H1 (cell line): ENCODE results near the gene SRSF8. TPM values are rescaled to one million over a fixed set of nuclear protein-coding genes. Genes with fewer than 3 reads are reported as not detected.

Experiments used
- CTCF ChIA-PET: fragments of 300-600 bp; sonication (Branson Sonifier 250); formaldehyde crosslinking; loops from one replicate; lab custom pipeline; 2021; ENCODE audit not compliant: partially characterized antibody; lab: Charles Lee
- POLR2A ChIA-PET: fragments of 300-600 bp; sonication (Branson Sonifier 250); formaldehyde crosslinking; loops from one replicate; lab custom pipeline; 2021; ENCODE audit warnings: inconsistent platforms; ENCODE audit not compliant: partially characterized antibody; lab: Charles Lee
- DNase-seq, 2 experiments: peaks; one replicate each; pipeline versions ENCODE4 v3.0.0 to v3.0.0-alpha.2; 2010 to 2022; ENCODE audit warnings: low spot score in 2 of 2, low read depth in 1 of 2, mixed read lengths in 1 of 2
- FAIRE-seq: peaks from 2 replicates; lab custom pipeline; 2011; peaks lifted over from hg19 to GRCh38; lab: Jason Lieb, UNC
- H2AFZ ChIP-seq: 2 replicates; pipeline ENCODE4 v1.8.1; 2012; ENCODE audit warnings: low read length, inconsistent platforms
- H2AK5ac ChIP-seq: 2 replicates; pipeline ENCODE4 v1.6.1; 2013; ENCODE audit warnings: low read depth, low read length
- H2BK120ac ChIP-seq: replicated peaks from 2 replicates; pipeline ENCODE3; 2013; ENCODE audit warnings: low read depth, low read length, inconsistent platforms
- H2BK12ac ChIP-seq: 2 replicates; pipeline ENCODE4 v1.6.1; 2013; ENCODE audit warnings: low read depth, low read length
- H2BK15ac ChIP-seq: 2 replicates; pipeline ENCODE4 v1.6.1; 2013; ENCODE audit warnings: low read length
- H2BK20ac ChIP-seq: 2 replicates; pipeline ENCODE4 v1.6.1; 2013; ENCODE audit warnings: low read length
- H2BK5ac ChIP-seq: 2 replicates; pipeline ENCODE4 v1.6.1; 2013; ENCODE audit warnings: low read depth, low read length
- H3K14ac ChIP-seq: 2 replicates; pipeline ENCODE4 v1.6.1; 2013; ENCODE audit warnings: inconsistent platforms; ENCODE audit not compliant: insufficient read length
- H3K18ac ChIP-seq: 2 replicates; pipeline ENCODE4 v1.6.1; 2013; ENCODE audit warnings: low read length; ENCODE audit errors: extremely low read depth
- H3K23ac ChIP-seq: 2 replicates; pipeline ENCODE4 v1.6.1; 2013; ENCODE audit warnings: inconsistent platforms; ENCODE audit not compliant: insufficient read length
- H3K23me2 ChIP-seq: 2 replicates; pipeline ENCODE4 v1.6.1; 2013; ENCODE audit warnings: low read depth, low read length
- H3K27ac ChIP-seq: 2 replicates; pipeline ENCODE4 v1.6.1; 2011; ENCODE audit warnings: low read depth, low read length, inconsistent platforms
- H3K27me3 ChIP-seq, 4 experiments: replicated peaks in 1 of 4; 1 replicate in 1 of 4; 2 replicates in 3 of 4; pipeline versions ENCODE4 v1.6.1 to v1.8.1; 2011 to 2013; ENCODE audit warnings: low read length in 3 of 4, mild to moderate bottlenecking in 3 of 4, inconsistent platforms in 2 of 4, mixed read lengths in 2 of 4, moderate library complexity in 1 of 4; ENCODE audit not compliant: control insufficient read depth in 3 of 4, insufficient read depth in 3 of 4; ENCODE audit errors: extremely low read depth in 1 of 4
- H3K36me3 ChIP-seq, 4 experiments: 2 replicates each; pipeline versions ENCODE4 v1.6.1 to v1.8.1; 2011 to 2013; ENCODE audit warnings: mild to moderate bottlenecking in 4 of 4, low read length in 3 of 4, moderate library complexity in 2 of 4, control low read depth in 1 of 4, inconsistent platforms in 1 of 4; ENCODE audit not compliant: insufficient read depth in 4 of 4, control insufficient read depth in 2 of 4
- H3K4ac ChIP-seq: replicated peaks from 2 replicates; pipeline ENCODE3; 2013; ENCODE audit warnings: low read length, low read depth, mixed read lengths, inconsistent platforms; ENCODE audit not compliant: insufficient read length
- H3K4me1 ChIP-seq, 4 experiments: replicated peaks in 1 of 4; 1 replicate in 1 of 4; 2 replicates in 3 of 4; pipeline versions ENCODE4 v1.6.1 to v1.8.1; 2011 to 2013; ENCODE audit warnings: low read length in 3 of 4, inconsistent platforms in 2 of 4, mixed read lengths in 1 of 4; ENCODE audit not compliant: insufficient read depth in 4 of 4, control insufficient read depth in 3 of 4
- H3K4me2 ChIP-seq, 2 experiments: 2 replicates each; pipeline versions ENCODE4 v1.6.1 to v1.8.1; 2011 to 2013; ENCODE audit warnings: low read depth in 2 of 2, low read length in 2 of 2, control low read depth in 1 of 2, inconsistent platforms in 1 of 2, mild to moderate bottlenecking in 1 of 2; ENCODE audit not compliant: insufficient read depth in 1 of 2
- H3K4me3 ChIP-seq, 4 experiments: fragments of 200-600, 300-600 bp in 1 of 4; sonication (generic), shearing (Covaris generic), sonication (Bioruptor Twin) in 1 of 4; 2 replicates each; pipeline versions ENCODE4 v1.5.1 to v1.8.1; 2011 to 2016; ENCODE audit warnings: low read length in 4 of 4, low read depth in 3 of 4, control low read depth in 2 of 4, inconsistent platforms in 2 of 4, mild to moderate bottlenecking in 2 of 4, mixed read lengths in 1 of 4, moderate library complexity in 1 of 4; ENCODE audit not compliant: insufficient read depth in 2 of 4; ENCODE audit errors: extremely low read depth in 1 of 4
- H3K56ac ChIP-seq: replicated peaks from 2 replicates; pipeline ENCODE3; 2013; ENCODE audit warnings: low read depth, mild to moderate bottlenecking, mixed read lengths, low read length, inconsistent platforms; ENCODE audit not compliant: insufficient read length
- H3K79me1 ChIP-seq: 2 replicates; pipeline ENCODE4 v1.6.1; 2013; ENCODE audit warnings: low read depth, low read length, control low read depth
- H3K79me2 ChIP-seq, 2 experiments: 2 replicates each; pipeline versions ENCODE4 v1.6.1 to v1.8.1; 2012 to 2013; ENCODE audit warnings: low read length in 2 of 2, mild to moderate bottlenecking in 2 of 2, inconsistent platforms in 1 of 2; ENCODE audit not compliant: insufficient read depth in 2 of 2, control insufficient read depth in 1 of 2
- H3K9ac ChIP-seq, 4 experiments: replicated peaks in 1 of 4; 1 replicate in 1 of 4; 2 replicates in 3 of 4; pipeline versions ENCODE4 v1.6.1 to v1.8.1; 2011 to 2013; ENCODE audit warnings: low read depth in 3 of 4, low read length in 3 of 4, control low read depth in 2 of 4, mild to moderate bottlenecking in 2 of 4, moderate library complexity in 2 of 4, inconsistent platforms in 1 of 4; ENCODE audit errors: extremely low read depth in 1 of 4
- H3K9me3 ChIP-seq, 2 experiments: 2 replicates each; pipeline versions ENCODE4 v1.6.1 to v1.8.1; 2012 to 2013; ENCODE audit warnings: mild to moderate bottlenecking in 2 of 2, moderate library complexity in 2 of 2, control low read depth in 1 of 2, inconsistent platforms in 1 of 2, low read depth in 1 of 2, low read length in 1 of 2, mixed read lengths in 1 of 2; ENCODE audit not compliant: insufficient read depth in 2 of 2
- H4K20me1 ChIP-seq, 2 experiments: replicated peaks in 1 of 2; 2 replicates each; pipeline versions ENCODE3 to v1.8.1; 2011 to 2013; ENCODE audit warnings: inconsistent platforms in 2 of 2, low read length in 2 of 2, mild to moderate bottlenecking in 1 of 2; ENCODE audit not compliant: insufficient read depth in 2 of 2, control insufficient read depth in 1 of 2
- H4K5ac ChIP-seq: 2 replicates; pipeline ENCODE4 v1.6.1; 2013; ENCODE audit warnings: low read length, low read depth, mixed read lengths, inconsistent platforms; ENCODE audit not compliant: insufficient read length
- H4K8ac ChIP-seq: 2 replicates; pipeline ENCODE4 v1.8.0; 2013; ENCODE audit warnings: mild to moderate bottlenecking, moderate library complexity, low read length, inconsistent platforms; ENCODE audit not compliant: insufficient read depth; ENCODE audit errors: extremely low read depth
- H4K91ac ChIP-seq: replicated peaks from 2 replicates; pipeline ENCODE3; 2013; ENCODE audit warnings: low read length, mixed read lengths, inconsistent platforms; ENCODE audit not compliant: insufficient read length
- BACH1 ChIP-seq: IDR thresholded peaks from 2 replicates; pipeline ENCODE4 v1.6.1; 2012; ENCODE audit warnings: low read length, improper control_type of control experiment
- CEBPB ChIP-seq: IDR thresholded peaks from 2 replicates; pipeline ENCODE4 v1.6.1; 2012; ENCODE audit warnings: low read depth, low read length
- EGR1 ChIP-seq: IDR thresholded peaks from 2 replicates; pipeline ENCODE4 v1.6.1; 2011; ENCODE audit warnings: low read depth, low read length, borderline replicate concordance
- EZH2 ChIP-seq: fragments of 200-600 bp; sonication (generic); IDR thresholded peaks from 2 replicates; pipeline ENCODE4 v1.7.1; 2012; ENCODE audit warnings: low read depth, mild to moderate bottlenecking, moderate library complexity, low read length, inconsistent platforms; ENCODE audit not compliant: severe bottlenecking
- FOSL1 ChIP-seq: IDR thresholded peaks from 2 replicates; pipeline ENCODE4 v1.6.1; 2011; ENCODE audit warnings: mild to moderate bottlenecking, low read depth, low read length, moderate library complexity; ENCODE audit not compliant: insufficient read depth
- JUND ChIP-seq: IDR thresholded peaks from 2 replicates; pipeline ENCODE4 v1.6.1; 2011; ENCODE audit warnings: mild to moderate bottlenecking, improper control_type of control experiment, low read length
- PHF8 ChIP-seq: fragments of 200-600 bp; sonication (generic); conservative IDR thresholded peaks from 2 replicates; pipeline ENCODE4 v1.7.1; 2012; ENCODE audit warnings: low read depth, mild to moderate bottlenecking, inconsistent platforms, low read length, moderate library complexity
- POLR2AphosphoS5 ChIP-seq: IDR thresholded peaks from 2 replicates; pipeline ENCODE4 v1.6.1; 2011; ENCODE audit warnings: low read depth, low read length
- RBBP5 ChIP-seq: IDR thresholded peaks from 2 replicates; pipeline ENCODE4 v1.7.1; 2012; ENCODE audit warnings: low read depth, mild to moderate bottlenecking, inconsistent platforms, low read length, moderate library complexity, borderline replicate concordance
- RNF2 ChIP-seq: fragments of 200-900, 300-1000 bp; sonication (generic); IDR thresholded peaks from 2 replicates; pipeline ENCODE4 v1.7.1; 2016; ENCODE audit warnings: borderline replicate concordance, low read depth, mild to moderate bottlenecking, antibody characterized with exemption, low read length; ENCODE audit not compliant: poor library complexity, severe bottlenecking; ENCODE audit errors: missing control alignments
- SP4 ChIP-seq: IDR thresholded peaks from 2 replicates; pipeline ENCODE4 v1.6.1; 2012; ENCODE audit warnings: low read length, inconsistent platforms
- TAF7 ChIP-seq: optimal IDR thresholded peaks from 2 replicates; pipeline ENCODE3; 2011; ENCODE audit warnings: low read depth, mild to moderate bottlenecking, inconsistent platforms, low read length, moderate library complexity, borderline replicate concordance
- WGBS, 2 experiments: shearing (Covaris generic) in 1 of 2; methylation state at CpG; one replicate each; pipeline versions ENCODE4 v1.1.6 to v1.1.7; 2013 to 2015; ENCODE audit warnings: low lambda C conversion rate in 2 of 2, mixed read lengths in 2 of 2, inconsistent platforms in 1 of 2, low coverage in 1 of 2, missing lambda C conversion rate in 1 of 2; ENCODE audit not compliant: insufficient replicate concordance in 2 of 2, insufficient coverage in 1 of 2, insufficient read length in 1 of 2; ENCODE audit errors: extremely low coverage in 1 of 2, missing lambda C conversion rate in 1 of 2; 5-methylcytosine and 5-hydroxymethylcytosine counted together
- polyA plus RNA-seq, 7 experiments: library from polyadenylated mRNA; depleted of rRNA in 3 of 7; stranded (reverse) in 5 of 7; unstranded in 2 of 7; fragments of >200 nt in 5 of 7; fragments of 200-250 nt in 2 of 7; gene quantifications; 1 replicate in 5 of 7; 2 replicates in 1 of 7; 4 replicates in 1 of 7; pipeline versions ENCODE4 v1.2.1 to v1.2.3, GENCODE V29; 2011 to 2013; ENCODE audit warnings: missing spikeins in 2 of 7, mixed read lengths in 2 of 7
- total RNA-seq: library from RNA; stranded (reverse); fragmentation: NEBNext Ultra II Directional; extraction: Animal tissue kit (Norgen Biotek cat#: 25700); gene quantifications from 2 replicates; pipeline ENCODE4 v1.2.1, GENCODE V29; 2021

Gene SRSF8
- total and polyA plus RNA-seq, 2 of the 8 experiments (the other 6 are each of a cell fraction or from before 2014, with no cell fraction given), result 13.2 to 18.5 TPM

DNA sequence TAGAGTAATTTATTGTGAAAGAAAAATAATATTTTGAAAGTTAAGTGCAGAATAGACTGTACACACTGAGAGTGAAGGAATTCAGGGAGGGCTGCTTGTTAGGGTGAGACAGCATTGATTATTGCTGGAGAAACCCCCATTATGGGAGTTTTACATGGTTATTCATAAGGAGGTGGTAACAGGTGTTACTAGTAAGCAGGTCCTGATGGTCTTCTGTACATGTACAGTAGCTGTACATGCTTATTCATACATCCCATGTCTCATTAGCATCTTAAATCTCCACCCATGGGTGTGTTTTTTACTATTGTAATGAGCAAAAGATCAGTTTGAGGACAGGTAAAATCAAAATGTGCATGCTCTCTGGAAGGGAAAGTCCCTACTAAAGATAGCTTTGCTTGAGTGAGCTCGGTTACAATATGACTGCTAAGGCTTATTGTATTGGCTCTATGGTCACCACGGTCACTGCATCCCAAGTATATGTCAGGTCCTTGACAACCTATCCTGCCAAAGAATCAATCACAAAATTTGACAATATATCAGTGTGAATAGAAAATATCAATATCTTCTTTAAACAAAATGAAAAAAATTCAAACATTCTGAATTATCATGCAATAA lies 11.3 kb upstream of the SRSF8 start:
- H3K4me1 ChIP-seq, result no peaks in the 10 kb centered on the region
- H2BK20ac ChIP-seq, result no peak overlapping the region
- H2AFZ ChIP-seq, result no peak overlapping the region
- no peak for DNase-seq
- no peak overlapping the region for H2BK12ac ChIP-seq
- H3K14ac ChIP-seq, result no peak overlapping the region
- no peak overlapping the region for H3K4me2 ChIP-seq
- WGBS, 2 experiments, result 45% methylated on average over 2 of the region's 2 CpGs; no CpG with 5 or more reads in 1 of the 2 experiments
- H2AK5ac ChIP-seq, result no peak overlapping the region
- H3K79me2 ChIP-seq, result no peaks in the 10 kb centered on the region
- H3K27ac ChIP-seq, result no peak overlapping the region
- H3K79me1 ChIP-seq, result no peaks in the 10 kb centered on the region
- no peak for FAIRE-seq
- ChIA-PET POLR2A (interaction anchor here (6.1 kb wide), 1 partner anchor 12 kb away, joined by 28 read pairs; the partner anchor contains the start of gene SRSF8), CTCF (interaction anchor here (1.6 to 4.1 kb wide), 2 partner anchors 13 to 14 kb away, joined by 3 to 25 read pairs; partner anchors contain the start of gene SRSF8)
- H2BK120ac ChIP-seq, result no peak overlapping the region
- no peaks in the 10 kb centered on the region for H4K20me1 ChIP-seq
- no peak overlapping the region for H2BK5ac ChIP-seq
- H3K23ac ChIP-seq, result no peak overlapping the region
- H3K56ac ChIP-seq, result no peak overlapping the region
- no peak overlapping the region for H3K4ac ChIP-seq
- no peak overlapping the region for H4K8ac ChIP-seq
- H3K4me3 ChIP-seq, result no peak overlapping the region
- no peak overlapping the region for H4K5ac ChIP-seq
- no peaks in the 10 kb centered on the region for H3K23me2 ChIP-seq
- H3K9me3 ChIP-seq, result no peaks in the 10 kb centered on the region; a peak in 1 of 4 replicates
- no peaks in the 10 kb centered on the region for H3K36me3 ChIP-seq
- H2BK15ac ChIP-seq, result no peak overlapping the region
- no peak overlapping the region for H4K91ac ChIP-seq
- no peaks in the 10 kb centered on the region; a peak in 2 of 7 replicates for H3K27me3 ChIP-seq
- no peak overlapping the region for H3K18ac ChIP-seq
- no peak overlapping the region for H3K9ac ChIP-seq
- no peak for TF ChIP-seq SP4
- no peak for TF ChIP-seq PHF8
- no peak for TF ChIP-seq RNF2
- no peak for TF ChIP-seq EZH2
- TF ChIP-seq POLR2AphosphoS5, result no peak
- TF ChIP-seq BACH1, result no peak
- no peak for TF ChIP-seq FOSL1
- TF ChIP-seq CEBPB, result no peak
- no peak for TF ChIP-seq JUND
- TF ChIP-seq EGR1, result no peak
- no peak for TF ChIP-seq RBBP5
- TF ChIP-seq TAF7, result no peak
